GM19023 (cell line): ENCODE results near the gene SBK2.
"Not testable (repeated sequence)": the region's sequence is repeated elsewhere in the genome, so short reads cannot be mapped to it uniquely, and the experiment has no call there.

ENCODE experiments used
- ATAC-seq: cut with Tn5 transposase; IDR thresholded peaks from one replicate; pipeline ENCODE4 v1.9.1; 2021; ENCODE audit warnings: mild to moderate bottlenecking, moderate library complexity; ENCODE audit not compliant: unreplicated experiment

SBK2 gene

GRCh38 chr19:55536951-55537740, at the start of gene SBK2:
Gene SBK2 (minus strand): TSS chr19:55537133. CDS start chr19:55536294, 839 bp downstream.
- no peak for ATAC-seq

GRCh38 chr19:55585658-55586339, 48.9 kb upstream of the SBK2 start:
- no peak for ATAC-seq

GRCh38 chr19:55584871-55585270, 47.9 kb upstream of the SBK2 start:
- no peak for ATAC-seq

GRCh38 chr19:55583897-55584296, 47.0 kb upstream of the SBK2 start:
- ATAC-seq, result not testable (repeated sequence)

- ATAC-seq, result not testable (repeated sequence)
Observed at GRCh38 chr19:55582284-55582683, 45.4 kb upstream of the SBK2 start.

GRCh38 chr19:55581823-55582223, 44.9 kb upstream of the SBK2 start:
- no peak for ATAC-seq

- ATAC-seq, result no peak
Observed at GRCh38 chr19:55581145-55581822, 44.4 kb upstream of the SBK2 start.

- ATAC-seq, result no peak
Observed at GRCh38 chr19:55580628-55581144, 43.8 kb upstream of the SBK2 start, which contains the start of gene ZNF579. Gene ZNF579 (minus strand): TSS chr19:55580848. CDS start chr19:55579639, 1,209 bp downstream.

- no peak for ATAC-seq
Observed at GRCh38 chr19:55579766-55580621, 43.1 kb upstream of the SBK2 start.

GRCh38 chr19:55578761-55579747, 42.1 kb upstream of the SBK2 start:
- ATAC-seq, result no peak

GRCh38 chr19:55578031-55578760, 41.3 kb upstream of the SBK2 start:
- no peak for ATAC-seq

- no peak for ATAC-seq
Observed at GRCh38 chr19:55576746-55577145, 39.8 kb upstream of the SBK2 start.

GRCh38 chr19:55573929-55574328, 37.0 kb upstream of the SBK2 start:
- ATAC-seq, result not testable (repeated sequence)

- ATAC-seq, result not testable (repeated sequence)
Observed at GRCh38 chr19:55569477-55569876, 32.5 kb upstream of the SBK2 start.

GRCh38 chr19:55567708-55568328, 30.9 kb upstream of the SBK2 start:
- ATAC-seq, result no peak

- no peak for ATAC-seq
Observed at GRCh38 chr19:55566823-55567222, 29.9 kb upstream of the SBK2 start.

GRCh38 chr19:55563261-55563690, 26.3 kb upstream of the SBK2 start:
- ATAC-seq, result no peak

GRCh38 chr19:55559684-55560083, 22.8 kb upstream of the SBK2 start:
- no peak for ATAC-seq
